Iris pigment epithelial cell (primary cell): ENCODE results near the gene PHF21B.
"Not testable (repeated sequence)": the region's sequence is repeated elsewhere in the genome, so short reads cannot be mapped to it uniquely, and the experiment has no call there.

Experiments
- DNase-seq: peaks from one replicate; pipeline ENCODE4 v3.0.0-alpha.2; 2011; ENCODE audit warnings: low read depth

PHF21B gene

DNA sequence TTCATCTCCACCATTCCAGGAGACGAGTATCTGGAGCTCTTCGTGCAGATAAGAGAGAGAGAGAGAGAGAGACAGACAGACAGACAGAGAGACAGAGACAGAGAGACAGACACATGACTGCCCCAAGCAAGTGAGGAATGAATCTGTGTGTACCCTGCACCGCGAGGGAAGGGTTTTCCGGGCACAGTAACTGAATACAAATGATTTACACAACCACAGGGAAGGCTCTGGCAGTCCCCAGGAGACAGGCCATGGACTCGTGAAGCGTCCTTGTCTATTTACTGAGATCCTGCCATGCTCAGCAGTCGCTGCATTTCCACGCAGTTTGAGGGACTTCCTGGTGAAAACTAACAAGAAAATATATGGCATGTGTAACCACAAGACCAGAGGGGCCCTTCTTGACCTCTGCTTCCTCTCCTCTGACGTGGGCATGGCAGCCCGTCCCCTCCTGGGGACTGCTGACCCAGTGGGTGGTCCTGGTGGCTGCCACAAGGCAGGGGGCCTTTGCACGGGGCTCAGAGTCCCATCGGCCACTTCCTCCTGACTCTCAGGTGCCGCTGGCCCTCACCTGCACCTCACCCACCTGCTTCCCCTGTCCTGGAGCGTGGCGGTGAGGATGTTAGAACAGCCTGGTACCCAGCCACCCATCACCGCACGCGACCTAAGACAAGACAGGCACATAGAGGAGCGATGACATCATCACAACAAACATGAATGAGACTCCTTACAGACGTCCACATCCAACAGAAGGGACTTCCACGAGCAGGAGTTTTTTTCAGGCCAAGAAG is 75.9 kb downstream of the PHF21B start:
- DNase-seq: no peak

DNA sequence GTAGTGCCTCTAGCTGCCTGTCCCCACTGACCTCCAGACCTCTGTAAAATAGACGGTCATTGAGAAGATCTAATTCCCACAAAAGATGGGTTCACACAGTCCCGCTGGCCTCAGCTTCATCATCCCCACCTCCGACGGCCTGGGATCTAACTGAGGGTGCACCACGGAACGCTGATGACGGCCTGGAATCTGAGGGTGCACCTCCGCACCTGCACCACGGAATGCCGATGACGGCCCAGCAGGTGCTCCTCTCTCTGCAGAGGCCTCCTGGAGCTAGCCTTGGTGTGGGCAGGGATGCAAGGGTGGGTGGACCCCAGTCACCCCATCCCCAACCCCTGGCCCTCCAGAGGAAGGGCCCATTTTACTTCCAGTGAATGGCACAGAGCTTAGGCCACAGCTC is 77.3 kb downstream of the PHF21B start:
- no peak for DNase-seq

DNA sequence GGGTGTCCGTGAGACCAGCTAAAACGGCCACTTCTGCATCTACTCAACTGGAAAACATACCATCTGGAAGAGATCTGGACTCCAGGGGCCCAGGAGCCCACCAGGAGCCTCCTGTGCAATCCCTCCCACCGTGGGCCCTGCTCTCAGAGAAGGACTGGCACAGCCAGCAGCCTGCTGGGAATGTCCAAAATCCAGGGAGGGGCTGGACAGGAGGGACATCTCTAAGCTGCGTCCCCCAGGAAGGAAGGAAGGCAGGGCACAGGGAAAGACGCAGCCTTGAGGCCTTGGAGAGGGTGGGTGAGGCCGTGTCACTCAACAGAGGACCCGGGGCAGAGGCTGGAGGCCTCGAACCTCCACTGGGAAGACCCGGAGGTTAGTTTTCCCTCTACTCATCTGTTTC is 78.0 kb downstream of the PHF21B start:
- DNase-seq: no peak

DNA sequence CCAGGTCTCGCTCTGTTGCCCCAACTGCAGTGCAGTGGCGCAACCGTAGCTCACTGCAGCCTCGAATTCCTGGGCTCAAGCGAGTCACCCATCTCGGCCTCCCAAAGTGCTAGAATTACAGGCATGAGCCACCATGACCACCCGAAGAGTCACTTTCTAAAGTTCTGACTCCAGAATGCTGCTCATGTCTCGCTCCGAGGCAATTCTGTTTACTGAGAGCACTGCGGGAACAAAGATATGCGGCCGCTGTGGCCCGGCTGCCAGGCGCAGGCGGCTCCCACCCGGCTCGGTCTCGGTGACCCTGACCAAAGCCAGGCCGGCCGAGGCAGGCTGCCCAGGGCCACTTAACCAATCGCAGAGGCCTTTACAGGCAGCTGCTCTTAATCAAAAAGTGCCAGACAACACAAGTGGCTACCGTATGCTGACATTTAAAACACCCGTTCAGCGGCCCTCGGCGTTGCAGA is 78.7 kb downstream of the PHF21B start:
- peak; percentile 36 for DNase-seq

DNA sequence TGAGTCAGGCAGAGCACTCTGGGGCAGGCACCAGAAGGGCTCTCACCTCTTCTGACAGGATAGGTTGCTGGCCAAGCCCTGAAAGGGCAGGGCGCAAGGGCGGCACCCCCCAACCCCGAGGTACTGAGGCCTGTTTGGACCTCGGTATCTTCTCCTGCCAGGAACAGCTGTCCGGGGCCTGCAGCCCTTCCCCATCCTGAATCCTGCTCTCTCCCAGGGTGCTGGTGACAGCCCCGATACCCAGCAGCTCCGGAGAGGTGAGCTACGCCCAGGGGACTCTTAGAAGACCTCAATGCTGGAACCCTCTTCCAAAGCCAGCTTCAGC is 79.1 kb downstream of the PHF21B start:
- no peak for DNase-seq

DNA sequence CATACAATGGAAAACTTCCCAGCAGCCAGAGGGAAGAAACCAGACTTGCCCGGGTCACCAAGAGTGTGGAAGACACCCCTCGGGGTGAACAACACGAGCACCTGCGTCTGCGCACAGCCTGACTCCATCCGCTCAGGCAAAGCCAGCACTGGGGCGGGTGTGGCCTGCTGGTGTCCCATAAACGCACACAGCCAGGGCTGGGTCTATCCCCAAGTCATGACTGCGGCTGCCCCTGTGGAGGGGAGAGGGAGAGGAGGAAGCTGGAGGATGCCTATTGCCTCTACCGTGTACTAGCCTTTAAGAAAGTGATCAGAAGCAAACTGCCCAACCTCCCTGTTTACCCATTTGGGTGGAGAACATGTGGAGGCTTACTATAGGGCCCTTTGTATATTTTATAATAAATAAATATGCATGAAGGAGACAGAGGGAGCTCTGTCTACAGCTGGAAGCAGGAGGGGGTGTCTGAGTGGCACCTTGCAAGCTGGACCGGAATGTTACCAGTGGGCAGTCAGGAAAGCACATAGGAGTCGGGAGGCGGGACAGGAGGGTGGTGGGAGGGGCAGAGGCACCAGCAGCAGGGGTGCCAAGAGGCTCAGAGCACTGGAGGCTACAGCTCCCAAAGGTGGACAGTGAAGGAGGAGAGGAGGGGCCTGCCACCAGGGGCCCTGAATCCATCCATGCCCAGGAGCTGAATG is 79.6 kb downstream of the PHF21B start:
- DNase-seq: no peak

DNA sequence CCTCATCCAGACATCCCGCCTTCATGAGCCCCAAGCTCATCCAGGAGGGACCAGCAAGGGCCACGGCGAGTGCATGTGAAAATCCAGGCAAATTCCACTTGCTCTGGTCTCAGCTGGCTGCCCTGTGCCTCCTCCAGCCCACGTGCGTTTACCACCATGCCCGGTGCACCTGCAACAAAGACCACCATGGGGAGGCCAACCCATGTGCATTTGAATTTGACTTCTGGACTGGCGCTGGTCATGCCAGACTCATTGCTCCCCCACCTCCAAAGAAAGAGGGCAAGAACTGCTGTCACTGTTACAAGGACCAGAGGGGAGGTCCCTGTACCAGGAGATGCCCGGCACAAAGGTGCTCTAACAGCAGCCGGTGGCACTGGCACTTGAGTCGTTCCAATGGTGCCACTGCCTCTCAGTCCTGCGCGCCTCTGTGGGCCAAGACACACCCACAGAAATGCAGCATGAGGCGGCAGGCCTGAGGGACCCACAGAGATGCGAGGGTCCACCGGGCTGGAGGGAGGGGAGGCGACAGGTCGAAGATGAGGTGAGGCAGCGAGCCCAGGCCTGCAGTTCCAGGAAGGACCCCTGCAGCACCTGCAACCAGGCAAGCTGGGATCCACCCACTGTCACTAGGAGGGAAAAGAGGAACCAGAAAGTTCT is 80.3 kb downstream of the PHF21B start:
- no peak for DNase-seq

DNA sequence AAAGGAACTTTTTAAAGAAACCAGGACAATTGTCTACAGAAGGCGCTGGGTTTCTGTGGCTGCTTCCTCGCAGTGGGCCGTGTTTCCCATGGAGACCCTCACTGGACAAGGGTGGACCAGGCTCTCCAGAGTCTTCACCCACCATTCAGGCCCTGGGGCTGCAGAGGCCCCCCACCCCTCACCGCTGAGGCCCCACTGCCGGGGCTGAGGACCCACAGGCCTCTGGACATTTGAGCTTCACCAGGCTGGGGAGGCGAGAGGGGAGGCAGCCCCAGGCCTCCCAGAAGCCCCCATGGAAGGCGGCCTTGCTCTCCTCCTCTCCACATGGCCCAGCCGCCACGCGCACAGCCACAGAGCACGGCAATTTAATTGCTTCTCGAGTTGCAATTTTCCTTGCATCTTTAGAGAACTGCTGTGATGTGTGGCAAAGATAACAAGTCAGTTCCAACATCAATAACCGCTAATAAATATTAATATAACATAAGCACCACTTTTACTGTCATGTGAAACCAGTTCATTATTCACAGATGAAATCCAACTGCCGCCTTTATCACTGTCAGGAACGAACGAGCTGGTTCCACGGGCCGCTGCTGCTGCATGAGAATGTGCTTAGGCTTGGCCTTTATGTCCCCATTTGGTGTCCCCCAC is 81.0 kb downstream of the PHF21B start:
- no peak for DNase-seq

DNA sequence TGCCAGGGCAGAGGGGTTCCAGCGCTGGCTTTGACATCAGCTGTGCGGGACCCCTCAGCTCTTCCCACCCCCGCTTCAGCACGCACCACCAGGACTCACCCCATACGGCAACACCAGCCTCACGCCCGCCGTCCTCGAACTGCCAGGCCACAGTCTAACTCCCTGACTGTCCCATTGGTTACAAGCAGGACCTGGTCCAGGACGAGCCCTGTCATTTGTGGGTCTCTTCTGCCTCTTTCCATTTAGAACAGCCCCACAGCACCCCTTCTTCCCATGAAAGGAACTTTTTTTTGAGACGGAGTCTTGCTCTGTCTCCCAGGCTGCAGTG is 81.7 kb downstream of the PHF21B start:
- no peak for DNase-seq

DNA sequence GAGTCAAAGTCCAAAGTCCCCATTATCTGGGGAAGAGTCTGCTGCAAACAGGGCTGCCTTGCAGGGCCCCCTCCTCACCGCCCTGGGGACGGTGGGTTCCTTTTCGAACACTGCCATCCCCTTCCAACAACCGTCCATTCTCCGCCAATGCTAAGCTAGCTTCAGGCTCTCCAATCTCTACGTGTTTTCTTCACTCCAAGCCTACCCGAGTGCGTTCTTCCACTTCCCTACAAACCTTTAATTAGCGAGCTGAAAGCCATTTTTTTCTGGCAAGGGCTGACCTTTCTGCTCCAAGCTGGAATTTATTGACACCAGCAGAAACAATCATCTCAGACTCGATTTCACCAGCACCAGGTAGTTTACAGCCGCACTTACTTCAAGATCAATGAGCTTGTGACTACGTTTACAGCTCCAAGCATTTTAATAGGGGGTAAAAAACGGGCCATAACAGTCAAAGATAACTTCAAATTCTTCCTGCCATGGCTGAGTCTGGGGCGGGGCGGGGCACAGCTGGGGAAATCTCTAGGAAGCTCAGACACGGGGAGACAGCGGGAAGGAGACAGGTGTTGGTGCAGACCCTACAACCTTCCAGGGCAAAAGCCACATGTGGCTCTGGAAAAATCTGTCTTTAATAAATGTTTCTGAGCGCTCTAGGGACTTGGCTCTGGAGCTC is 82.2 kb downstream of the PHF21B start:
- no peak for DNase-seq

DNA sequence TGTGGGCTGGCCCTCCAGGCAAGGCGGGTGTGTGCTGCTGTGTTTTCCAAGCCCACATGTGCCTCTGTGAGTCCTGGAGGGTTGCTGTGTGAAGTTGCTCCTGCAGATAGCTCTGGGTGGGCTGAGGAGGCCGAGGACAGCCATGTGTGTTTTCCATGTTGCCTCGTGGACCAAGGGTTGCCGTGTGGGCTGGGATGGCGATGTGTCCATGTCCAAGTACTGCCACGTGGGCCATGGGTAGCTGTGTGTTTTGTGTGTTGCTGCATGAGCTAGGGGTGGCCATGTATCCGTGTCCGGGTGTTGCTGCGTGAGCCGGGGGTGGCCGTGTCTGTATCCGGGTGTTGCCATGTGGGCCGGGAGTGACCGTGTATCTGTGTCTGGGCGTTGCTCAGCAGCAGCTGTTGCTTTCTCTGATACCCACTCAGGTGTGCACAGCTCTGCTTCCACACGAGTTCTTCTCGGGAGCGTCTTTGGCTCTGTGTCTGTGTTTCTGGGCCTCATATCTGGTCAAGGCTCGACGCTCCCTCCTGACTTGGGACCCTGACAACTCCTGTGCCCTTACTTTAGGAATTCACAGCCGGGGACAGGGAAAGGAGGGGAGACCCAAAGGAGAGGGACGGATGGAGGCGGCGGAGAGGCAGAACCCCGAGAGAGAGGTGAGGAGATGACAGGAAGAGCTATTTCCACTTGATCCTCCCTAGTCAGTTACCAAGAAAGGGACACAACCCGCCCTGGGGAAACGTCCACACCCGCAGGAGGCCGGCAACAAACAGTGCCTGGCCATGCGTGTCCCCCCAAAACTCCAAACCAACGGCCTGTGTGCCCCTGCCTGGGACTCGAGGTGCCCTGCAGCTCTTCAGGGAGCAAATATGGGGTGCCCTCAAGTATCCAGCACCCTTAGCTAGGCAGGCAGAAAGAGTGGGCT is 83.1 kb downstream of the PHF21B start:
- DNase-seq: no peak

DNA sequence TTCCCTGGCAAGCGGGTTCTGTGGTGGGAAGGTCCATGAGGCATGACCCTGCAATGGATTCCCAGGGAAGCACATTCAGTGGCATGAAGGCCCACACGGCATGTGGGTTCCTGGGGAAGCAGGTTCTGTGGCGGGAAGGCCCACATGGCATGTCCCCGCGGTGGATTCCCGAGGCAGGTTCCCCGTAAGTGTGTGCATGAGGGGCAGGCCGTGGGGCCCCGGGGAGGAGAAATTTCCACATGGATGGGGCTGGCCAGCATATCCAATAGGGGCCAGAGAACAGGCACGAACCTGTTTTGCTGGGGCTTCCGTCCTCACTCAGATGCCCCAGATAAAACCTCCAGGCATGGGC is 83.7 kb downstream of the PHF21B start:
- DNase-seq: no peak

DNA sequence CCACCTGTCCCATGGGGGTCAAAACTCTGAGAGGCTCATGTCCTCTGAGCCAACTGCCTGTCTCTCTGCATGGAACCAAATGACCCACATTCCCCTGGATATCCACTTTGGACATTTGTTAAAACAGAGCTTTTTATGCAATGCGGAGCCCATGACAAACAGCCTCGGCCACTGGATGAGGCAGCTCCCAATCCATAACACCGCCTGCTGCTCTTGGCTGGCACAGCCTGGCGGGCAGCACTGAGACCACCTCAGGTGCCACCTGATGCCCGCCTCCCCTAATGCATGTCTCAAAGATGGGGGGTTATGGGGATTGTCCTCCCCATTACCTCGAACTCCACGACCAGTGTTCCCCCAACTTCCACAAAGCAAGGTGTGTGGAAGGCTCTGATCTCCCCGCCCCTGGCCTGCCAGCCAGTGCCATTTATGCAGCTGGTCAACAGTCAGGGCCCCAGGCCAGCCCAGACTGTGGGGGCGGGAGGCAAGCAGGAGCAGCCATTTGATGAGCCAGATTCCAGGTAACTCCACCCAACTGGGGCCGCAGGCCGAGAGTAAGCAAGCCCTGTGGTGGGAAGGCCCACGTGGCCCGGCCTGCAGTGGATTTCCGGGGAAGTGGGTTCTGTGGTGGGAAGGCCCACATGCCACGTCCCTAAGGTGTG is 84.2 kb downstream of the PHF21B start:
- no peak for DNase-seq

DNA sequence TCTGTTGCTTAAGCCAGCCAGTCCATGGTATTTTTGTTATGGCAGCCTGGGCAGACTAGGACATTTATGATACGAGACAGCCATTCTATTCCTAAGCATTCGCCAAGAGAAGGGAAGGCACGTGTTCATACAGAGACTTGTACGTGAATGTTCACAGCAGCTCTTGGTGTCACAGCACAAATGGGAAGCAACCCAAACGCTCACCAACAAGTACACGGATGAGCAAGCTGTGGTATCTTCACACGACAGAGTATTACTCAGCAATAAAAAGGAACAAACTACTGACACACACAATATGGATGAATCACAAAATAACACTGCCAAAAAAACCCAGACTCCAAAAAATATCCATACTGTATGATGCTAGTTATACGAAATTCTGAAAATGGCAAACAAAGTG is 85.1 kb downstream of the PHF21B start:
- DNase-seq: no peak

DNA sequence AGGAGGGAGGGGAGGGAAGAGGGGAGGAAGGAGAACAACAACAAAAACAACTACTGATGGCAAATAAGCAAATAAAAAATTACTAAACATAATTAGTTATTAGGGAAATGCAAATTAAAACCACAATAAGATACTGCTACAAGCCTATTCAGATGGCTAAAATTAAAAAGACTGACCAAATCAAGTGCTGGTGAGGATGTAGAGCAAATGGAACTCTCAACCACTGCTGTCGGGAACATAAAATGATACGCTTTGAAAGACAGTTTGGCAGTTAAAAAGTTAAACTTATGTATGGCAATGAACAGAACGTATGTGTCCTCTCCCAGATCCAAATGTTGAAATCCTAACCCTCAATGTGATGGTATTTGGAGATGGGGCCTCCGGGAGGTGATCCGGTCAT is 85.7 kb downstream of the PHF21B start:
- no peak for DNase-seq

DNA sequence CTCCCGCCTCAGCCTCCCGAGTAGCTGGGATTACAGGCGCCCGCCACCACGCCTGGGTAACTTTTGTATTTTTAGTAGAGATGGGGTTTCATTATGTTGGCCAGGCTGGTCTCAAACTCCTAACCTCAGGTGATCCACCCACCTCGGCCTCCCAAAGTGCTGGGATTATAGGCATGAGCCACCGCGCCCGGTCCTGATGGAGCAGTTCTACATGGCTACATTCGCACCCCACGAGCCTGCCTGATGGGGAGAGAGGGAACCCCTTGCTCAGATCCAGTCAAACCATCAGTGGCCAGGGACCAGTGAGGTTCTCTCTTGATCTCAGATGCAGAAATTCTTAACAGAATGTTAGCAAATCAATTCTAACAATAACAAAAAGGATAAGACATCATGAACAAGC is 88.0 kb downstream of the PHF21B start:
- not testable (repeated sequence) for DNase-seq

DNA sequence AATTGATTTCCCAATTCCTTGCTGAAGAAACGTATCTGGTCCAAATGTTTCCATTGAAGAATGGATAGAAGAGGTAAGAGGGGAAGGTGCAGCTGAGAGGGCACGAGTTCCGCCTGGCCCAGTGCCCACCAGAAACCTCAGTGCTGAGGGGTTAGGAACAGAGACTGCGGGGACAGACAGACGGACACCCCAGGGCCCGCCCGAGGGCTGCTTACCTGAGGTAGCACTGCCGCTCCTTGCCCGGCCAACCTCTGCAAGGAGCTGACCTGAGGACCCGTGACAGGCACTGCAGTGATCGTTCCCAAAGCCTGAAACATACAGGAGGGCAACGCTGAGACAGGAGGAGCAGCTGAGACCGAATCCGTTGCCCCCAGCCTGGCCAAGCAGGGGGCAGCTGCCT is 89.6 kb downstream of the PHF21B start:
- no peak for DNase-seq

DNA sequence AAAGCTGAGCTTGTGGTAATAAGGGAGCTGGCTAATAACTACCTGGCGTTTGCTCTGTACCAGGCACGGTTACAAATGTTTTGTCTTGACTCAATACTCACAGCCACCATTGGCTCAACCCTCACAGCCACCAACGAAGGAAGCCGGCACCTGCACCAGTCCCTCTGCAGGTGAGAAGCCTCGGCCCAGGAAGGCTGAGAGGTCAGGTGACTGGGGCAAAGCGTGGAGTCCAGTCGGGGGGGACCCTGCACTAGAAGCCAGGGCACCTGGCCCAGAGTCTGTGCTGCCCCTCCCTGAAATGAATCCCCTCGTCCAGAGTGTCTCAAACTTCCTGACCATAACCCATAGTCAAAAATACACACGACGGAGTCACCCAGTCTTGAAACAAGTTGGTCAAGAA is 90.1 kb downstream of the PHF21B start:
- no peak for DNase-seq

DNA sequence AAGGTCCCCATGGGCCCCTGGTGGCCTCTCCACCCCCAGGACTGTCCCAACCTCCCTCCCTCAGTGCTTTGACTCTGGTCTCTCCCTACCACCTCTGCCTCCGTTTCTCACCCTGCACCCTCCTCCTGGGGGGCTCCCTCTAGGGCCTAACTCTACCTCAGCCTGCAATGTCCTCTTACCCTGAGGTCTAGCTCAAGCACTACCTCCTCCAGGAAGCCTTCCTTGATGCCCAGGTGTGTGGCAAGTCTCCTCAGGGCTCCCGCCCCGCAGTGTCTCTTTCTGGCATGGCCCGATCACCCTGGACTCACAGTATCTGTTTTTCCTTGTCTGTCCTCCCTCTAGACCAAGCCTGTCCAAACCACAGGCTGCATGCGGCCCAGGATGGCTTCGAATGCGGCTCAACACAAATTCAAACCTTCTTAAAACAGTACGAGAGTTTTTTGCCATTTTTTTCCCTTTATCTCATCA is 90.8 kb downstream of the PHF21B start:
- DNase-seq: no peak

DNA sequence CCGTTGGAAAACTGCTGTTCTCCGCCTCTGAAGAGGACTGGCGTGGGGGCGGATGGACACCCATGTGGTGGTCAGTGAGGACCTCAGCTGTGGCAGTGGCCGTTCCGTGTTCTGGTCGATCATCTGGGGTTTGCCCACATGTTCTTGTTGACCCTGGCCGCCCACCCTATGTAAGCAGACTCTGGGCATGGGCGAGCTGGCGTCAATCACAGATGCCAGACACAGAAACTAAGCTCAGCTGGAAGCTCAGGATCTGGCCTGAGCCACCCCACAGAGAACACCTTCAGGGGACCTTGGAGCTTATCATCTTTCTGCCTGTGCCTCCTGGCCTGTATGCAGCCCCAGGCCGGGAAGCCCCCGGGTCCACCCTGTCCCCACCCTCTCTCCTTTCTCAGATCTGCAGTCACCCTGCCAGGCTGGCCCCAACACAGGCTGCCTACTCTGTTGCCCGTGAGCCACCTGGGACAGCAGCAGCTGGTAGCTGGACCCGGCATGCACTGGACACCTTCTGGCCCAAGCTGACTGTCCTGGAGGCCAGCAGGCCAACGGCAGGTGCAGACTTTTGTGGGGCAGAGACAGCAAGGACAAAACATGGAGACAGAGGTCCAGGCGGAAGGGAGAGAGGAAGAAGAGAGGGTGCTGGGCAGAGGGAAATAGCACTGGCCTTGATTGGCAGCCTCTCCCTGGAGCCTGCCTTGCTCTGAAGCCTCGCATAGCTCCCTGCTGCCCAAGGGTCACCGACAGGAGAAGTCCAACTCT is 91.5 kb downstream of the PHF21B start:
- DNase-seq: no peak
